ENCODE results near the gene MCM3.

Gene MCM3

GRCh38 chr6:52300489-52300931 lies 16.0 kb upstream of the MCM3 start:
- Histone ChIP-seq H3K27me3 (ENCODE audit: insufficient read depth, poor library complexity, severe bottlenecking) (no peaks in the 10 kb centered on the region), H3K27ac (replicated peaks) (no peak overlapping the region), H3K4me3 (replicated peaks; ENCODE audit: insufficient read depth, low read length) (no peak overlapping the region)
- no peak for DNase-seq (ENCODE audit: low read depth in 1 of 2, low spot score in 1 of 2)
- TF ChIP-seq SPI1 (IDR thresholded peaks at IDR 0.05; ENCODE audit: borderline replicate concordance, low read depth), result no peak

GRCh38 chr6:52299653-52300052 lies 15.1 kb upstream of the MCM3 start:
- DNase-seq (ENCODE audit: low read depth in 1 of 2, low spot score in 1 of 2), result no peak
- H3K27ac ChIP-seq (replicated peaks), result no peak overlapping the region; the same call in 1 of the 2 replicates
- TF ChIP-seq REST (IDR thresholded peaks at IDR 0.05; ENCODE audit: insufficient replicate concordance, low read depth) (no peak), SPI1 (IDR thresholded peaks at IDR 0.05; ENCODE audit: borderline replicate concordance, low read depth) (no peak), POLR2AphosphoS5 (IDR thresholded peaks at IDR 0.05; ENCODE audit: low read depth) (no peak), GABPA (IDR thresholded peaks at IDR 0.05; ENCODE audit: low read depth) (no peak), CTCF (IDR thresholded peaks at IDR 0.05; ENCODE audit: insufficient read depth, low read length) (no peak)
- no peak overlapping the region for H3K4me3 ChIP-seq (replicated peaks; ENCODE audit: insufficient read depth, low read length)
- H3K27me3 ChIP-seq (ENCODE audit: insufficient read depth, poor library complexity, severe bottlenecking), result no peaks in the 10 kb centered on the region

- Histone ChIP-seq H3K27me3 (ENCODE audit: insufficient read depth, poor library complexity, severe bottlenecking) (no peaks in the 10 kb centered on the region), H3K27ac (replicated peaks) (peak overlapping the region; percentile 92), H3K4me3 (replicated peaks; ENCODE audit: insufficient read depth, low read length) (no peak overlapping the region; the same call in 1 of the 2 replicates)
- TF ChIP-seq CTCF (IDR thresholded peaks at IDR 0.05; ENCODE audit: insufficient read depth, low read length), result no peak
- TF ChIP-seq POLR2AphosphoS5 (IDR thresholded peaks at IDR 0.05; ENCODE audit: low read depth), result no peak
- TF ChIP-seq REST (IDR thresholded peaks at IDR 0.05; ENCODE audit: insufficient replicate concordance, low read depth), result no peak
- TF ChIP-seq GABPA (IDR thresholded peaks at IDR 0.05; ENCODE audit: low read depth), result no peak
- peak; percentile 91 for TF ChIP-seq SPI1 (IDR thresholded peaks at IDR 0.05; ENCODE audit: borderline replicate concordance, low read depth)
- DNase-seq (ENCODE audit: low read depth in 1 of 2, low spot score in 1 of 2), result peak in 1 of 2 experiments; percentile 77
Observed at GRCh38 chr6:52297433-52297832, 12.9 kb upstream of the MCM3 start.

- TF ChIP-seq REST (IDR thresholded peaks at IDR 0.05; ENCODE audit: insufficient replicate concordance, low read depth) (no peak), POLR2AphosphoS5 (IDR thresholded peaks at IDR 0.05; ENCODE audit: low read depth) (no peak), GABPA (IDR thresholded peaks at IDR 0.05; ENCODE audit: low read depth) (no peak), CTCF (IDR thresholded peaks at IDR 0.05; ENCODE audit: insufficient read depth, low read length) (no peak), SPI1 (IDR thresholded peaks at IDR 0.05; ENCODE audit: borderline replicate concordance, low read depth) (no peak)
- H3K27me3 ChIP-seq (ENCODE audit: insufficient read depth, poor library complexity, severe bottlenecking), result no peaks in the 10 kb centered on the region
- DNase-seq (ENCODE audit: low read depth in 1 of 2, low spot score in 1 of 2), result no peak
- no peak overlapping the region for H3K4me3 ChIP-seq (replicated peaks; ENCODE audit: insufficient read depth, low read length)
- no peak overlapping the region for H3K27ac ChIP-seq (replicated peaks)
Observed at GRCh38 chr6:52293067-52293466, 8.5 kb upstream of the MCM3 start.

All from HL-60 (cell line).